ENCODE results near the gene LPCAT1.

The LPCAT1 gene

GRCh38 chr5:1416856-1417469 lies 106.8 kb downstream of the LPCAT1 start:
- no peaks in the 10 kb centered on the region for H3K79me2 ChIP-seq (ENCODE audit: insufficient read depth, low read length)
- no peak overlapping the region for H2AFZ ChIP-seq (ENCODE audit: low read length)
- no peaks in the 10 kb centered on the region for H3K27me3 ChIP-seq (ENCODE audit: insufficient read depth, low read length, poor library complexity, severe bottlenecking)
- H3K9me2 ChIP-seq (replicated peaks; ENCODE audit: low read depth, low read length): no peaks in the 10 kb centered on the region
- H3K4me3 ChIP-seq (ENCODE audit: low read length, poor library complexity, severe bottlenecking): no peak overlapping the region
- H3K4me2 ChIP-seq (ENCODE audit: low read depth, low read length, poor library complexity, severe bottlenecking): no peak overlapping the region
- H3F3A ChIP-seq (ENCODE audit: low read depth): no peaks in the 10 kb centered on the region
- no peak overlapping the region for H3K9ac ChIP-seq (ENCODE audit: low read depth, low read length, poor library complexity, severe bottlenecking)
- H3K36me3 ChIP-seq (ENCODE audit: insufficient read depth, low read length): no peaks in the 10 kb centered on the region
- H3K9me3 ChIP-seq (ENCODE audit: insufficient read depth, low read depth, low read length): peaks cover 3% of the 10 kb centered on the region; the same call in 1 of the 2 replicates
- TF ChIP-seq CTCF (conservative IDR thresholded peaks at IDR 0.05; ENCODE audit: low read length): no peak
- TF ChIP-seq EZH2phosphoT487 (IDR thresholded peaks at IDR 0.05; ENCODE audit: borderline replicate concordance): no peak
- no peaks in the 10 kb centered on the region for H4K20me1 ChIP-seq (ENCODE audit: insufficient read depth, low read length, poor library complexity, severe bottlenecking)
- H3K4me1 ChIP-seq (ENCODE audit: insufficient read depth, low read length, poor library complexity, severe bottlenecking): no peaks in the 10 kb centered on the region

- Histone ChIP-seq H3K27me3 (ENCODE audit: insufficient read depth, low read length, poor library complexity, severe bottlenecking) (no peaks in the 10 kb centered on the region), H4K20me1 (ENCODE audit: insufficient read depth, low read length, poor library complexity, severe bottlenecking) (no peaks in the 10 kb centered on the region), H3K36me3 (ENCODE audit: insufficient read depth, low read length) (no peaks in the 10 kb centered on the region), H3K79me2 (ENCODE audit: insufficient read depth, low read length) (no peaks in the 10 kb centered on the region), H2AFZ (ENCODE audit: low read length) (no peak overlapping the region), H3K4me2 (ENCODE audit: low read depth, low read length, poor library complexity, severe bottlenecking) (no peak overlapping the region), H3F3A (ENCODE audit: low read depth) (no peaks in the 10 kb centered on the region), H3K4me3 (ENCODE audit: low read length, poor library complexity, severe bottlenecking) (no peak overlapping the region), H3K4me1 (ENCODE audit: insufficient read depth, low read length, poor library complexity, severe bottlenecking) (no peaks in the 10 kb centered on the region), H3K9me3 (ENCODE audit: insufficient read depth, low read depth, low read length) (0 out of 2 replicates have a peak, but pooled peaks cover 3% of the 10 kb centered on the region), H3K9ac (ENCODE audit: low read depth, low read length, poor library complexity, severe bottlenecking) (no peak overlapping the region), H3K9me2 (replicated peaks; ENCODE audit: low read depth, low read length) (no peaks in the 10 kb centered on the region)
- no peak for TF ChIP-seq CTCF (conservative IDR thresholded peaks at IDR 0.05; ENCODE audit: low read length)
- TF ChIP-seq EZH2phosphoT487 (IDR thresholded peaks at IDR 0.05; ENCODE audit: borderline replicate concordance): no peak
Measured at GRCh38 chr5:1415626-1416360, 108.0 kb downstream of the LPCAT1 start.

- H4K20me1 ChIP-seq (ENCODE audit: insufficient read depth, low read length, poor library complexity, severe bottlenecking): no peaks in the 10 kb centered on the region
- no peak overlapping the region for H2AFZ ChIP-seq (ENCODE audit: low read length)
- no peaks in the 10 kb centered on the region for H3K36me3 ChIP-seq (ENCODE audit: insufficient read depth, low read length)
- no peaks in the 10 kb centered on the region for H3F3A ChIP-seq (ENCODE audit: low read depth)
- H3K4me2 ChIP-seq (ENCODE audit: low read depth, low read length, poor library complexity, severe bottlenecking): no peak overlapping the region
- no peak overlapping the region for H3K4me3 ChIP-seq (ENCODE audit: low read length, poor library complexity, severe bottlenecking)
- H3K9me3 ChIP-seq (ENCODE audit: insufficient read depth, low read depth, low read length): 0 out of 2 replicates have a peak, but pooled peaks cover 2% of the 10 kb centered on the region
- H3K9me2 ChIP-seq (replicated peaks; ENCODE audit: low read depth, low read length): no peaks in the 10 kb centered on the region
- TF ChIP-seq CTCF (conservative IDR thresholded peaks at IDR 0.05; ENCODE audit: low read length): no peak
- TF ChIP-seq EZH2phosphoT487 (IDR thresholded peaks at IDR 0.05; ENCODE audit: borderline replicate concordance): no peak
- H3K9ac ChIP-seq (ENCODE audit: low read depth, low read length, poor library complexity, severe bottlenecking): no peak overlapping the region
- no peaks in the 10 kb centered on the region for H3K79me2 ChIP-seq (ENCODE audit: insufficient read depth, low read length)
- no peaks in the 10 kb centered on the region for H3K27me3 ChIP-seq (ENCODE audit: insufficient read depth, low read length, poor library complexity, severe bottlenecking)
- H3K4me1 ChIP-seq (ENCODE audit: insufficient read depth, low read length, poor library complexity, severe bottlenecking): no peaks in the 10 kb centered on the region
Measured at GRCh38 chr5:1415059-1415425, 108.7 kb downstream of the LPCAT1 start.

Data from Loucy (cell line).